Occipital lobe (tissue), 2 donors: Measurements from ENCODE around the gene CCDC51. TPM values are rescaled to one million over a fixed set of nuclear protein-coding genes. Genes with fewer than 3 reads are reported as not detected.
"Not testable (repeated sequence)": the region's sequence is repeated elsewhere in the genome, so short reads cannot be mapped to it uniquely, and the experiment has no call there.

Experiments used
- DNase-seq: peaks from one replicate; lab custom pipeline; 2025; lab: John Stamatoyannopoulos, UW
- total RNA-seq: library from RNA; depleted of rRNA; stranded (reverse); fragments of >200 nt; gene quantifications from one replicate; pipeline ENCODE4 v1.2.3, GENCODE V29; 2014

Gene CCDC51
- 7.5 TPM for total RNA-seq

DNA sequence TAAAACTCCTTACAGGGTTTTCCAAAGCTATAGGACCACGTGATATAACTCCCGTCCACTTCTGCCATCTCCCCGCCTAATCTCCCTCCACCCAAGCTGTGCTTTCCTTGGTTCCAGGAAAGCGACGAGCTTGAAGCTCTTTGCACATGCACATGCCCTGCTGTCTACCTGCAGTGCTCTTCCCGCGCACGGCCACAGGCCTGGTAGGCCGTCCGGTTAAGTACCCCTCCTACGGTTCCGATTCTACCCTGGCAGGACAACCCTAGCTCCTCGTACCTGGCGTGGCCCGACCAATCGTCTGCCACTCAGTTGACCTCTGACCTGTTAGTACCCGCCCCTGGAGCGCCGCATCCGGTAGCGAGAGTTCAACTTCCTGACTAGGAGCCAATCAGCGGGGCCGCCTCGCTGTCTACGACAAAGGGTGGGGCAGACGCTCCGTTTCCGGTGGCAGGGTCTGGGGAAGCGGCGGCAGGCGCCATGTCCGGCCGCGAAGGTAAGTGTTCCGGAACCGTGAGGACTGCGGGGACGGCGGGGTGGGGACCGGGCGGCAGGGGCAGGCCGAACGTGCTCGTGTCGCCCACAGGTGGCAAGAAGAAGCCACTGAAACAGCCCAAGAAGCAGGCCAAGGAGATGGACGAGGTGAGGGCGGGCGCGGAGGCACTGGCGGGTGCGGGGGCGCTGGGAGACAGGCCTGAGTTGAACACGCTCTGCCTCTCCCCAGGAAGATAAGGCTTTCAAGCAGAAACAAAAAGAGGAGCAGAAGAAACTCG is at the start of gene CCDC51, which contains the start of gene TMA7:
Gene CCDC51 (minus strand): TSS at position 300 of the 770 bp plus-strand sequence. CDS start 4,991 bp downstream, outside the sequence.
Gene TMA7 (plus strand): TSS at position 438 of the 770 bp plus-strand sequence. CDS start 40 bp downstream, at position 478.
- peak; percentile 97 for DNase-seq

- DNase-seq: no peak
Observed at GRCh38 chr3:48486952-48487351, 47.0 kb upstream of the CCDC51 start.

DNA sequence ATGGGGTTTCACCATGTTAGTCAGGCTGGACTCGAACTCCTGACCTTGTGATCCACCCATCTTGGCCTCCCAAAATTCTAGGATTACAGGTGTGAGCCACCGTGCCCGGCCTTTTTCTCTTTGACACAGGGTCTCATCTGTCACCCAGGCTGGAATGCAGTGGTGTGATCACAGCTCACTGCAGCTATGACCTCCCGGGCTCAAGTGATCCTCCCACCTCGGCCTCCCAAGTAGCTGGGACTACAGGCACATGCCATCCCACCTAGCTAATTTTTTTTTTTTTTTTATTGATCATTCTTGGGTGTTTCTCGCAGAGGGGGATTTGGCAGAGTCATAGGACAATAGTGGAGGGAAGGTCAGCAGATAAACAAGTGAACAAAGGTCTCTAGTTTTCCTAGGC is 42.9 kb upstream of the CCDC51 start:
- DNase-seq: not testable (repeated sequence)

DNA sequence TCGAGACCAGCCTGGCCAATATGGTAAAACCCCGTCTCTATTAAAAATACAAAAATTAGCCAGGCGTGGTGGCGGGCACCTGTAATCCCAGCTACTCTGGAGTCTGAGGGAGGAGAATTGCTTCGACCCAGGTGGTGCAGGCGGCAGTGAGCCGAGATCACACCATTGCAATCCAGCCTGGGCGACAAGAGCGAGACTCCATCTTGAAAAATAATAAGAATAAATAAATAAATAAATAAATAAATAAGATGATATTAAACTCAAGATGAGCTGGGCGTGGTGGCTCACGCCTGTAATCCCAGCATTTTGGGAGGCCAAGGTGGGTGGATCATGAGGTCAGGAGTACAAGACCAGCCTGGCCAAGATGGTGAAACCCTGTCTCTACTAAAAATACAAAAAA is 41.0 kb upstream of the CCDC51 start:
- DNase-seq: not testable (repeated sequence)

GRCh38 chr3:48478626-48479555 is 39.0 kb upstream of the CCDC51 start:
- DNase-seq: no peak

DNA sequence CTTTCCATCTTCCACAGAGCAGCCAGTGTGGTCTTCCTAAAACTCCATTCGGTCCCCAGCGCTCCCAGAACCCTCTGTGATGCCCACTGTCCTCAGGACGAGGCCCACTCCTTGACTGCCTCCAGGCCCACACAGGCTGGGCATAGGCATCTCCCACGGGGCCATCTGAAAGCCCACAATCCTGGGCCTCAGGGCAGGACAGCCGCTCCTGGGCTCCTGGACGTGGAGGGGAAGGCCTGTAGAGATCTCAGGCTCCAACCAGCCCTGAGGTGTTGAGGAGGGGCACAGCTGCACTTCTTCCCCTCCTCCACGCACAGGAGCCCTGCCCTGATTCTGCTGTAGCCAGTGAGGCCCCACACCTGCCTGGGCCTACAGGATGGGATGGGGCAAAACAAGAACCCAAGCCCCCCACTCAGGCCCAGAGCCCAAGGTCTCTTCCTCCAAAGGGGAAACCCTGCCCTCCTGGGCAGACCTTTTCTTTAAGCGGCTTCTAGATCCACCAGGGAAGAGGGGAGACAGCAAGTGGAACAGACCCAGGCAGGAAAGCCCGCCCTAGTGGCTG is 38.1 kb upstream of the CCDC51 start:
- no peak for DNase-seq

DNA sequence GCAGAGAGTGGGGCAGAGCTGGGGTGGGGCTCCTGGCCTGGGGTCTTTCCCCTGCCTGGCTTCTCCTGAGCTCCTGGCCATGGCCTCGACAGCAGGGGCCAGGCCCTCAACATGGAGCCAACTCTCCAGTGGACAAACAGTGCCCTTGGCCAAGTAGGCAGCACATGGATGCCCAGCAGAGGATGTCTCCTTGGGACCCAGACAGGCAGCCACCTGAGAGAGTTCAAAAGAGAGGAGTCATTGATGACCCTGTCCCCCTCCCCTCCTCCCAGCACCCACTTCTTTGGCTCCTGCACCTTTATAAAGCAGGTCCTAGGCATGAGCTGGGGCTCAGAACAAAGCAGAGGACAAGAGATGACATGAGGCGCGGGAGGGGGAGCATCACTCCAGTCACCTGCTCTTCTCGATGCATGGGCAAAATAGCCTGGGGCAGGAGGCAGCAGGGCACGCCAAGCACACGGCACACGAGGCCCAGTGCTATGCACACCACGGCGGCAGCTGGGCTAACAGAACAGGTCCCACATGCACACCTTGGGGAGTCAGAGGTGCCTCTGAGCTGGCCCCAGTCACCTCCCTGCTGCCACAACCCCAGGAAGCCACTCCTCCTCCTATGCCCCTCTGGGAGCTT is 36.6 kb upstream of the CCDC51 start:
- DNase-seq: no peak

DNA sequence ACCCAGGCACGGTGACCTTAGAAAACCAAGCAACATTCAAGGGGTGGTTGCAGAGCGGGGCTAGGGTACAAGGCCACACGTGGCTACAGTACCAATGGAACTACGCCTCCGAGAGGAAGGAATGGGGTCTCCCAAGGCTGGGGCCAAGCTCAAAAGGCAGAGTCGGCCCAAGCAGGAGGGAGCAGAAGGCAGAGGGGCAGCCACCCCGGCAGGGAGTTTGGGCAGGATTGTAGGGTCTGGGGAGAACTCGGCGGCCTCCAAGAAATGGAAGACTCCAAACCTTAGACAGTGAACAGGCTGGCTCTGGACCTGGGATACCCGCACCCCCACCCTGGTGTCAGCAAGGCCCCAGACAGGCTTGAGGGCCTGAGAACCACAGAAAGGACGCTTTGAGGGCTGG is 35.3 kb upstream of the CCDC51 start:
- no peak for DNase-seq

GRCh38 chr3:48474619-48475018 is 34.7 kb upstream of the CCDC51 start:
- no peak for DNase-seq

- not testable (repeated sequence) for DNase-seq
Observed at GRCh38 chr3:48474031-48474430, 34.1 kb upstream of the CCDC51 start.

- no peak for DNase-seq
Observed at GRCh38 chr3:48473617-48473952, 33.7 kb upstream of the CCDC51 start.

DNA sequence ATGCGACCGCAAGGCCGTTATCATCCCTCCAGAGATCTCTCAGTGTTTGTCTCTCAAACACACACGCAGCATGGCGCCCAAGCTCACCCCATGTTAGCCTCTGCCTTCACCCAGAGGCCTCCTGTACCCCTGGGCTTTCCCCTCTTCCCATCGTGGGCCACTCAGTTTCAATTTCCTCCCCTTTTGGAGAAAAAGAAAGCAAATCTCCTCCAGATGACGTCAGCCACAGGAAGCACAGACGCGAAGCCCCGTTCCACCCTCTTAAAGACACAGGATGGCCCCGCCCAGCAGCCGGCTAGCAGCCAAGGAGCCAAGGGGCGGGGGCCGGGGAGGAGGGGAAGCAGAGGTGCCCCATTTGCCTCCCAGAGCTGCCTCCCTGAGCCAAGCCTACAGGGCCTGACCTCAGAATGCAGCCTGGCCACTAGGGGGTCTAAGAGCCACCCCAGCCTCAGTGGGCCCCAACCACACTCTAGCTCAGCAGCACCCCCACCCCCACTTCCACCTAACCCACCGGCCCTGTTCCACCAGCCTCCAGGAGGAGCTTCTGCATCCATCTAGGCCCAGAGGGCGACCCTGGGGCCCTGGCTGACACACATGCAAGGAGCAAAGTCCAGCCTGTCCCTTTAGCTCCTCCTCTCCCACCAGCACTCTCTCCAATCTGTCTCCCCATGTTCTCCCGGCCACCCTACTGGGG is 33.2 kb upstream of the CCDC51 start:
- peak; percentile 84 for DNase-seq

- no peak for DNase-seq
Observed at GRCh38 chr3:48472673-48472922, 32.7 kb upstream of the CCDC51 start.

DNA sequence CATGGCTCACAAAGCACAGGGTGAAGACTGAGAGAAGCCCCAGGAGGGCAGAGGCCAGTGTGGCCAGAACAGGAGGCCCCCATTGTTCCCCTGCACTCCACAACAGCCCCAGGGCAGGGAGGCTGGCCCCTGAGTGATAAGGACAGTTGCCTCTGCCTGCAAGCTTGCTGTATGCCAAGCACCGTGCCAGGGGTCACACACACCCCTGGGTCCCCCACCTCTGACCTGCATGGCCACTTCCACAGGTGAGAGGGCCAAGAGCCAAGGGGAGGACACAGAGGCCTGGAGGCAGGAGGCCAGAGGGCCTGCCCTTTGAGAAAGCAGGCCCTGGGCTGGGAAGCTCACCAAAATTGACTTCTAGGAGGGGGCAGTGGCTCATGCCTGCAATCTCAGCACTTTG is 30.4 kb upstream of the CCDC51 start:
- DNase-seq: no peak

DNA sequence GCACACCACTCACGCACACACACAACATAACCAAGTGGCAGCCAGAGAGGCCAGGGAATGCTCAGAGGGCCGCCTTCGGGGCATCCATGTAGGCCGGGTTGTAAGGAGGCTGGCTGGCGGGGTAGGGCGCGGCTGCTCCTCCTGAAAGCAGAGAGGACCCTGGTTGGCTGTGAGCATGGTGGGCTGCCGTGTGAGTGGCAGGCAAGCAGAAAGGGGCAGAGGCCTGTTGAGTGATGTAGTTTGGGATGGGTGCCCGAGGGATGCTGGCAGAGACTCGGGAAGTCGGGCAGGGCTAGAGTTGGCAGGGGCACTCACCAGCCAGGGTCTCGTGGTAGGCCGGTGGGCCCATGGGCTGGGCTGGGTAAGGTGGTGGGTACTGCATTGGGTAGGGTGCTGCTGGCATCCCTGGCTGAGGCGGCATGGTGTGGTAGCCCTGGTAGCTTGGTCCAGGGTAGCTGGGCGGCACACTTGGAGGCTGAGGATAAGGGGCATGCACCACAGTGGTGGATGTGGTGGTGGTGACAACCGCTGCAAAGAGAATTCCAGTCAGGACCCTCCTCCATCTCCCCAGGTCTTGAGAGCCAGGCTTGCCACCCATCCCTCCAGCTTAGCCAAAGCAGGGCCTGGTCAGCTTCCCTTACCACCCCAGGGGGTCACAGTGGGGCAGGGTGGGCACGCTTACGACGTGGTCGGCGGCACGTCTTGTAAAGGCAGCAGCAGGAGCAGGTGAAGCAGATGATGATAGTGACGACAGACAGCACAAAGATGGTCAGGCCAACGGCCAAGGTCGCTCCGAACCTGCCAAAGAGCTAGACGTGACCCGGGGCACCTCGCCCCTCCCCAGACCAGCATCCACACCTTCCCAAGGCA is 29.4 kb upstream of the CCDC51 start:
- no peak for DNase-seq

GRCh38 chr3:48468329-48468731 is 28.4 kb upstream of the CCDC51 start:
- no peak for DNase-seq

GRCh38 chr3:48467473-48468267 is 27.8 kb upstream of the CCDC51 start:
- DNase-seq: no peak

DNA sequence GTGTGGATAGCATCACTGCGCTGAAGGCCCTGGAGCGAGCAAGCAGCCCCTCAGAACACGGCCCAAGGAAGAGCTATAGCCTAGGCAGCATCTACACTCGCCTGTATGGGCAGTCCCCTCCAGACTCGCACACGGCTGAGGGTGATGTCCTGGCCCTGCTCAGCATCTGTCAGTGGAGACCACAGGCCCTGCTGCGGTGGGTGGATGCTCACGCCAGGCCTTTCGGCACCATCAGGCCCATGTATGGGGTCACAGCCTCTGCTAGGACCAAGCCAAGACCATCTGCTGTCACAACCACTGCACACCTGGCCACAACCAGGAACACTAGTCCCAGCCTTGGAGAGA is 27.2 kb upstream of the CCDC51 start:
- no peak for DNase-seq

GRCh38 chr3:48466386-48467109 is 26.6 kb upstream of the CCDC51 start:
- no peak for DNase-seq
